Stimulated activated CD4-positive, alpha-beta T cell treated with anti-CD3 and anti-CD28 coated beads, Interleukin-4, amount 100 ng/mL, for 24 hours (primary cell): ENCODE results near the gene NGRN.
"Not testable (repeated sequence)": the region's sequence is repeated elsewhere in the genome, so short reads cannot be mapped to it uniquely, and the experiment has no call there.

Experiments
- DNase-seq: peaks from one replicate; pipeline ENCODE4 v3.0.0-alpha.2; 2020

NGRN gene

GRCh38 chr15:90286678-90287077 lies 21.2 kb downstream of the NGRN start:
- peak; percentile 34 for DNase-seq

DNA sequence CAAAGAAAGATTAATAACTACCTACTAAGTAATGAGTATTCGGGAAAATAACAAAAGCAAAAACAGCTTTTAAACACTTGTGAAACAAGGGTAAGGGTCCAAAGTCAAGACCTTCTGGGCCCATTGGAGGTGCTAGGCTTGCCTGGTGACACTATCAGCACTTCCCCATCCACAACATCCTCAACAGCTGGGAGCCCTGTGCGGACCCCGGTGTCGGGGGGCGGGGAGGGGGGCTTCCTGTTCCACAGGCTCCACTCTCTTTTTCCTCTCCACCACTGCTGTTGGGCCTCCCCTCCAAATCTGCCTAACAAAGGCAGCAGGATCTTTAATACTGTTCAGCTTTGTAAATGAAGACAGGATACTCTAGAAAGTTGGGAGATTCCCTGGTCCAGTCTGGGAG lies 21.6 kb downstream of the NGRN start:
- DNase-seq, result no peak

- no peak for DNase-seq
These were observed 22.5 kb downstream of the NGRN start for GRCh38 chr15:90287946-90288345.

DNA sequence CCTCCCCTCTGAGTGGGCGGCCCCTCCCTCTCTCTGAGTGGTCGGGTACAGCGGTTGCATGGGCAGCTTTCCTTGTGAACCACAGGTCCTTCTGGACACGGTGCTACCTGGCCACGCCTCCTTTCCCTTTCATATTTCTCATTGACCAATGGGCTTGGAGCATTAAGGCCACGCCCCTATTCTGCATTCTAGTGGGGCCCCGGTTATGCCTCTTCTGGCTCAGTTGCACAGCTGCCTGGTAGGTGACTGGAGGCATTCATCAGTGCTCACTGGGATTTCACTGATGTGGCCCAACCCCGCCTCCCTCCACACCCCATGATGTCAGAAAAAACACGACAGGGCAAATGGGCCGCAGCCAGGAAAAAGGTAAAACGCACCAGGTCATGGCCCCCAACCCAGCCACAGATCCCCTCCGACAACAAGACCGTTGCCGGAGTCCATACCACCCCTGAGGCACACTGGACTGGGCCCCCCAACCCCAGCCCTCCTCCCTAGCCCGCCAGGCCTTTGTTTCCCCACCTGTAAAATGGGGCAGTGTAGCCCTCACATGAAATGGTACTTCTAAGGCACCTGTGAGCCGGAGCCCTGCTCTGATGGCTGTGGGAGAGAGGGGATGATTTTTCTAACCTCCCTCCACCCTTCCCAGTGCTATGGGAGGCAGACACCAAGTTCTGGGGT lies 26.3 kb downstream of the NGRN start:
- DNase-seq, result no peak

- peak; percentile 78 for DNase-seq
These were observed 27.8 kb downstream of the NGRN start for GRCh38 chr15:90293040-90293810.

- no peak for DNase-seq
These were observed 28.7 kb downstream of the NGRN start for GRCh38 chr15:90294159-90294558.

DNA sequence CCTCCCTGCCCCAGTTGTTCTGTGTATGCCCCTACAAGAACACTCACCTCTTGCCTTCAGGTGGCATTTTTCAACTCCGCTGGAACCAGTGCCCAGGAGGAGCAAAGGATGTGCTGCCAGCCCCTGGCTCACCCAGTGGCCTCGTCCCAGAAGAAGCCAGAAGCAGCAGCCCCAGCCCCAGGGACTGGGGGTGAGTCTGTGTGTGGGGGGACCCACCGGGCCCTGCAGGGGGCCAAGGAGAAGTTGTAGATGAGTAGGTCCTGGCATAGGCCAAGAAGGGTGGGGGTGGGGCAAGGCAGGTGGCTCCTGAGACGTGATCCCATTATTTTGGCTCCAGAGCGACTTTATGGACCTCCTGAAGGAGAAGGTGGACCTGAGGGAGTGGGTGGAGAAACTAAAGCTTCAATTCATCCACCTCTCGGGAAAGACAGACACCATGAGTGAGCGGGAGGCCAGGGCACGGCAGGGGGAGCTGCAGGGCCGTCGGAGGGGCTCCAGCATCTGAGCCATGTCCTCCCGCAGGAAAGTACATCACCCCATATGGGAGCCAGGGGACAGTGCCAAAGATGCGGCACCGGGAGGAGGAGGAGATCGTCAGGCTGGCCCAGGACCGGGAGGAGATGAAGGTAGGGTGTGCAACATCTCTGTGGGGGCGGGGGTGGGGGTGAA lies 29.3 kb downstream of the NGRN start:
- DNase-seq, result no peak

GRCh38 chr15:90295270-90295648 lies 29.8 kb downstream of the NGRN start:
- no peak for DNase-seq

DNA sequence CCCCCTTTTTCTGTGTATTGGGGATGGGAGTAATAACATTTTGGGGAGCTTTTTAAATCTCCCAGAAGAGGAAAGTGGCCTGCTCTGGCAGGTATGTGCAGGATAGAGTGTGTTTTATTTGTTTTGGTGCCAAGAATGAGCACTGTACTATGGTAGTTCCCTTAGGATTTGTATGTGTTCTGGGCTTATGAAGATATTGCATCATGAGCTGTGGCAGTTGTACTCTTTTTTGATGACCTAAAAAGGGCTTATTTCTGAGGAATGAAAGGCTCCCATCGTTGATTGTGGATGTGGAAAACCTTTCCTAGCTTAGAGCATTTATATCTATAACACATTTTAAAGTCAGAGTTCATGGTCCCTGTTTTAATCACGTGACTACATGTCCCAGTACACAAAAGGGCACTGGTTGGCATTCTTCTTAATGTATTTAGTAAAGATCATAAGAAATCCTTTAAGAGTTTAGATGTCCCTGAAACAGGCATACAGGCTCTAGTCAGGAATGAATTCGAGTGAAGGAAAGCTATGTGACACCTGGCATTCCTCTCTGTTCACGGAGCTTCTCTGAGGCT lies 30.9 kb downstream of the NGRN start:
- not testable (repeated sequence) for DNase-seq

DNA sequence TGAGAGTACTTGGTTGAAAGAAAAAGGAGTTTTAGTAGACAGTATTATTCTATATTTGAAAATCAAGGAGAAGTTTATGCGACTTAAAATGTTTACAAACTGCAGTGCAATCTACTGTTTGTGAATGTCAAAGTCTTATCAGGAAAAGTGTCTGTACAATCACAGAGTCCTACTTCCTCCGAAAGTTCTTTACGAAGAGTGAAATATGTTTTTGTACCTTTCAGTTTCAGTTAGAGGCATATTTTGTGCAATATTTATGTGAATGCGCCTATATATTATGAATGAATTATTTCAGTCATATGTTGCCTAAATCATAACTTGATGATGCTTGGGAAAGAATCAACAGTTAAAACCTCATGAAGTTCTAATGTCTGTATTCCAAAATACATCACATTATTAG lies 31.5 kb downstream of the NGRN start:
- DNase-seq, result no peak

GRCh38 chr15:90300541-90300940 lies 35.1 kb downstream of the NGRN start:
- DNase-seq, result no peak

- DNase-seq, result peak; percentile 67
These were observed 35.7 kb downstream of the NGRN start for GRCh38 chr15:90300988-90301706.

DNA sequence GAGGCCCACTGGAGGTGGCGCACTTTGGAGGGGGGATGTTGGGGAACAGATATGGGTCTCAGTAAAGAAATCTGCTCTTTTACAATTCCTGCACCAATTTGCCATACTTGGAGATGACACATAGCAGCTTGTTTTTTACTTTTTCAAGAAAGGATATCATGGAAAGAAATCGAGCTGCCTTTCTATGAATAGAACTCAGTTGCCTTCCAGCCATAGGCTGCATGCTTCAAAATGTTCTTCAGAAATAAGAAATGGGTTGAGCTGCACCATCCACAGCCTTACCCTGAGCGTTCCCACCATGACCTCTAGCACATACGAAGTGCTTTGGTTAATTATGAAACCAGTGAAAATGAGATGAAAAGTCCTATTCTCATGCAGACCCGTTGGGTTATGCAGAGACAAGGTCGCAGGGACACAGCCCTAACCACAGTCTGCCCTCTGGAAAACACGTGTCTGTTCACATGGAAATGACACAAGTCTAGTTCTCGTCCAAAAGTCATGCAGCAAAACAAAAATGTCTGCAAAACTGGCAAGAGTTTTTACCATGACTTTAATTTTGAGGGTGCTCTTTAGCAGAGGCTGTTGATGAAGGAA lies 36.3 kb downstream of the NGRN start:
- DNase-seq, result no peak

- DNase-seq, result not testable (repeated sequence)
These were observed 39.9 kb downstream of the NGRN start for GRCh38 chr15:90305355-90305754.

DNA sequence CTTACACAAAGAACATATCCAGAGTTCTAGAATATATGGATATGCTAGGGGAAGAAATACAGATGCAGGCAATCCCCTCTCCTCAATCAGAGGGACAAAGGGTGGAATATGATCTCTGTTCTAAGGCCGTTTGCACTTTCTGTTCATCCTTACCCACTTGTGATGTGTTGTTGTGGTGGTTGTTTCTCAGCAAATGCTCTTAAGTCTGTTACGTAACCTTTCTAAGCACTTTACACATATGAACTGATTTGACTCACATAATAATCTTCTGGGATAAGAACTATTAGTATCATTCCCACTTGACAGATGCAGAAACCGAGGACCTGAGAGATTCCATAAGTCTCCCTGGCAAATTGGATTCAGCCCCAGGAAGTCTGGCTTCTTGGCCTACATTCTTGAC lies 40.5 kb downstream of the NGRN start:
- no peak for DNase-seq

DNA sequence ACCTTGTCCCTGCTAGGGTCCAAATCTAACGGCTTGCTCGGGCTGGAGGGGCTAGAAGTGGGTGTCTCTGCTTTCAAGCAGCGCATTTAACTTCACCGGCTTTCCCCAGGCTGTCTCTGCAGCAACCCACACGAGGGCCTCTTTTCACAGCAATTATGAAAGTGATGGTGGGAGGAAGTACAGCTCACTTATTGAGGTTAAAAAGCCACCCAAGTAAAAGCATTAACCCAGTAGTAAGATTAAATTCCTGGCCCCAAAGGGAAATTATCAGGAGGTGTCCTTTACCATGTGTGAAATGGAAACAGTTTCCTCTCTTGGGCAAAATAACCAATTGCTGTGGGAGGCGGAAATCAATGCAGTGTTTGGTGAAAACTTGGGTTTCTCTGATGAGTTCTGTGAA lies 41.1 kb downstream of the NGRN start:
- DNase-seq, result peak; percentile 58

DNA sequence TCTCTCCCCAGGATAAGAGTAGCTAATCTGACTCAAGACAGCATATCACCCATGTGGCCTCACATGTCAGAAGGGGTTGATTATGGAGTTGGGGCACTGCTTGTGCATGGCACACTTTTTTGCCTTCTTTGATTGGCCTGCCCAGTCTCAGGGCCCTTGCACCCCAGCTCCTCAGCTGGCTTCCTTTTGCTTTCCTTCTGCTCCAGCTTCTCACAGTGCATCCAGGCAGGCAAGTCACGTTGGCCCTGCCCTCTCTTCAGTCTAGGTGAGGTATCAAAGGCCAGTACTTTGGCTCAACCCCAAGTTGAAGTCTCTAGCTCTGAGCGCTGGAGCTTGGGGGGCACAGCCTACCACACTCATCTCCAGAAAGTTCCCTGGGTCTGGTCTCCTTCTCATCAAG lies 42.2 kb downstream of the NGRN start:
- no peak for DNase-seq

DNA sequence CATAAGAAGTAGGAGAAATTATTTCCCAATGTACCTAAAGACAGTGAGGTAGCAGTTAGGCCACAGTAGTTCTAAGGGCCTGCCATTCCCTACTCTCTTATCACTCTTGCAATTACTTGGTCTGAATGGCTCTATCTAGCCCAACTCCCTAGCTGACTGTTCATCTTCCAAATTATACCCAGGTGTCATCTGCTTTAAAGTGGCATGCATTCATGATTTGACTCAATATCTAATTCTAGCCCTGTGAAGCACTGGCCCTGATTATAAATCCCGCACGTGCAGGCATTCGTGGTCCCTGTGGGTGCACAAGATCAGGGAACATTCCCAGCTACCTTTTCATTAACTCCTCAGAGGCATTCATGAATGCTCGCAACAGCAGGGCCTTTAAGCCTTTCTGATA lies 43.5 kb downstream of the NGRN start:
- DNase-seq, result no peak

DNA sequence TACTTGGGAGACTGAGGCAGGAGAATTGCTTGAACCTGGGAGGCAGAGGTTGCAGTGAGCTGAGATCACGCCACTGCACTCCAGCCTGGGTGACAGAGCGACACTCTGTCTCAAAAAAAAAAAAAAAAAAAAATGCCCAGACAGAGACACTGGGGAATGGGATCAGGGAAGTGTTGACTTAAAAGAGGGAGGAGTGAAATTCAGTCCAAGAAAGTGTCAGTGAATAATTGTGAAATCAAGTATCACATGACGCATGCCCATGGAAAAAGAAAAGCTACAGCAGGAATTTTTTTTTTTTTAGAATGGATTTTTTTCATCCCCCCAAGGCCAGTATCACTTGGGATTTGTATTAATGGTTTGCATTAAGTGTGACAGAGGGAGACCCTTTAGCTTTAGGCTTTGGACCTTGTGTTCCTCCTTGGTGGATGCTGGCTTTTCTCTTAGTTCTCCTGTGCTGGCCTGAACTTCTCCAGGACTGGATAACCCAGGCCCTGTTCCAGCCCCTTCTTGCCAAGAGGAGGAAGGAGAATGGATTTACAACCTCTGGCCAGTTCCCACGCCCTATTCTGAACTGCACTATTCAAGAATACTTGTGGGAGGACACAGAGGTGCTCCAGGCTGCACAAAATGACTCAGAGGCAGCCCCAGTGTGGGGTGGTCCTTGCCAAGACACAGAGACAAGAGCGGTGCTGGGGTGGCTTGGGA lies 50.0 kb downstream of the NGRN start:
- no peak for DNase-seq

- no peak for DNase-seq
These were observed 50.7 kb downstream of the NGRN start for GRCh38 chr15:90316139-90316538.

DNA sequence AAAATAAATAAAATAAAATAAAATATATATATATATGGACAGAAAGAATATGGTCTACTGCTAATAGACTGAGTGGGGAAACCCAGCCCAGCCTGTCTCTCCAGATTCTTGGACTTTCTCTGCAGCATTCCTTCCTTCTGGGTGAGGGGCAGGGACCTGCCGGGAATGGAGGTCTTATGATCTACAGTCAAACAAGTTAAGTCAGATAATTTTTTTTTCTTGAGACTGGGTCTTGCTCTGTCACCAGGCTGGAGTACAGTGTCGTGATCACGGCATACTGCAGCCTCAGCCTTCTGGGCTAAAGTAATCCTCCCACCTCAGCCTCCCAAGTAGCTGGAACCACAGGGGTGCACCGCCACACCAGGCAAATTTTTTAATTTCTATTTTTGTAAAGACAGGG lies 53.1 kb downstream of the NGRN start:
- no peak for DNase-seq
